HG03159 (cell line): ENCODE data around the gene INO80D.
"Not testable (repeated sequence)": the region's sequence is repeated elsewhere in the genome, so short reads cannot be mapped to it uniquely, and the experiment has no call there.

Source experiments
- ATAC-seq: cut with Tn5 transposase; IDR thresholded peaks from one replicate; pipeline ENCODE4 v1.9.1; 2021; ENCODE audit warnings: mild to moderate bottlenecking, moderate library complexity; ENCODE audit not compliant: unreplicated experiment

INO80D gene

GRCh38 chr2:206083602-206084438, 2.2 kb downstream of the INO80D start:
- ATAC-seq = no peak

DNA sequence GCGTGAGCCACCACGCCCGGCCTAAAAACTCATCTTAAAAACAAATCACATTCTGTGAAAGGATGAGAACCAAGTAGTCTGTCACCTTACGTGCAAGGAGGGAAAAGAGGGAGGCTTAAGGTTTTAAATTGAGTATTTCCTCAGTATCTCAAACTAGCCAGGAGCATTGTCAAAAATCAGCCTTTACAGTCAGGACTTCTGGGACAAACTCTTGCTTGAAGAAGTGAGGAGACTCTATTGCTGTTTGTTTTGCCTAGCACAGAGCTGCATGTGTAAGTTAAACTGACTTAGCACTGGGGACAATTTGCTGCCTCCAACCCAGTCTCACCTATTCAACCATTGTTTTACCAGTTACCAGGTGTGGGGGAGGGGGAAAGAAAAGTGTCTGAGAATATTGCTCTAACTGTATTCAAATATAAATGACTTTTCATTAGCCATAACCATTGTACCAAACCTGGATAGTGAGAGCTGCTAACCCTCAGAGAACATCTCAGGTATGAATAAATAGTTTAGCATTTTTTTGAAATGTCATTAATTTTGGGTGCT, 3.6 kb downstream of the INO80D start:
- no peak for ATAC-seq

- ATAC-seq = no peak
Measured at GRCh38 chr2:206080927-206081326, 5.0 kb downstream of the INO80D start.

DNA sequence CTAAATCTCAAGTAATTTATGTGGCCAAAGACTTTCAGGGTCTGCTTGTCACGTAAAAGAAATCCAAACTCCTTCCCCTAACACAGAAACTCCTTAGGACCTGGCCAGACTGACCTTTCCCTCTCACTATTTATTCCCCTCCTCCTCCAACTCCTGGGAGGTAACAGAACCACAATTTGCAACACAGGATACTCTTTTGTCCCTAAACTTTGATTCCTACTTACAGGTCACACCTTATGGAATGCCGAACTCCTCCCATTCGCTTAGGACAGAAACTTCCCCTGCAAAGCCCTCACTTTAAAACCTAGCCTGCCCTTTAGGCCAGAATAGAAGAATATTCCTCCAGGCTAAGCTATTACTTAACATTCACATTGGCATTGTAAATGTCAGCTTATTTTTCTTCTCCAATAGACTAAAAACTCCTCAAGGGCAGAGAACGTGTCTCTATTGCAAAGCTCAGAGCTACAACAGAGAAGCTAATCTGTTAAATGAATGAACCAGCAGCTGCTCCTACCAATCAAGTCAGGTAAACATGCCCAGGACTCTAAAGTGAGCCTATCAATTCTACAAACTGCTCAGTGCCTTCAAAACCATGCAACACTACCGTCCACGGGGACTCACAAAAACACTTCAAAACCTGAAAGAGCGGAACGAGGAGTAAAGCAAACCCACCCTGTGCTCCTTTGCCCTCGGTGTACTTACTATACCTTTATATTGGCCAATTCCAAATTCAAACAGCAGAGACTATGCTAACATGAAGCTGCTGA, 6.1 kb downstream of the INO80D start:
- ATAC-seq = no peak

GRCh38 chr2:206077879-206078278, 8.1 kb downstream of the INO80D start:
- ATAC-seq = not testable (repeated sequence)

- ATAC-seq = no peak
Measured at GRCh38 chr2:206075113-206075512, 10.9 kb downstream of the INO80D start.

GRCh38 chr2:206071807-206072206, 14.2 kb downstream of the INO80D start:
- ATAC-seq = no peak

- ATAC-seq = no peak
Measured at GRCh38 chr2:206069417-206069816, 16.6 kb downstream of the INO80D start.

DNA sequence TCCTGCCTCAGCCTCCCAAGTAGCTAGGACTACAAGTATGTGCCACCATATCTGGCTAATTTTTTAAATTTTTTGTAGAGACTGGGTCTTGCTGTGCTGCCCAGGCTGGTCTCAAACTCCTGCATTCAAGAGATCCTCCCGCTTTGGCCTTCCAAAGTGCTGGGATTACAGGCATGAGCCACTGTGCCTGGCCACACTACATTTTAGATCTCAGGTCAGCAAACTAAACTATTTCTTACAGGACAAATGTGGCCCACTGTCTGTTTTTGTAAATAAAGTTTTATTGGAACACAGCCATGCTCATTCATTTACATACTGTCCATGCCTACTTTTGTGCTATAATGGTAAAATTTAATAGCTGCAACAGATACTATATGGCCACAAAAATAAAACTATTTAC, 17.8 kb downstream of the INO80D start:
- no peak for ATAC-seq

DNA sequence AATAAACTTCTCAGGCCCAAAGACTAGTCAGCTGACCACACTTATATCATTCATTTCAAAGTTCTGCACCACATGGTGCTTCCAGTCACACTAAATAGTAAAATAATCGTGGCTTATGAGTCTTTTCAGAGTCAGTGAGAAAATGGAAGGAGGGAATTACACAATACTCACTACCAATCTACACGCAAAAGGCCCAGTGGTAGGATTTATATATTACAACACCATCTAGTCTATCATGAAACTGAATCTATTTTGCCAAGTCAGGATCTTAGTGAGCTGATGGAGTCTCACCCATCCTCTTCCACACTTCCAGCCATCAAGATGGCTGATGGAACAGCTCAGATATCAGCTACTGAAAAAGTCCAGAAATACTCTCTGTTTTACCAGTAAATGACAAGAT, 21.9 kb downstream of the INO80D start:
- ATAC-seq = no peak

DNA sequence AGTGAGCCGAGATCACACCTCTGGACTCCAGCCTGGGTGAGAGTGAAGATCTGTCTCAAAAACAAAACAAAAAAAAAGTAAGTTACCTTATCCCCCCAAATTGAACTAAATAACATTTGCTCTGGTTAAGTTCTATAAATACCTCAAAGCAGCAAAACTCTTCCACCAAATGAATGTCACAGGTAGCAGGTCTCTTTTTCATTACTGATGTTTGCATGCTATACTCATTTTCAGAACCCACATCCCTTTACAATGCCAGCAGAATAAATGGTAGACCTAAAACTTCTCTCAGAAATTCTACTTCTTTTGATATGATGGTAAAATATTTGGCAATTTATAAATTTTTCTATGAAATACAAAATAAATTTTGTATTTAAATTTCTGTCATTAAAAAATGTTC, 22.3 kb downstream of the INO80D start:
- no peak for ATAC-seq

DNA sequence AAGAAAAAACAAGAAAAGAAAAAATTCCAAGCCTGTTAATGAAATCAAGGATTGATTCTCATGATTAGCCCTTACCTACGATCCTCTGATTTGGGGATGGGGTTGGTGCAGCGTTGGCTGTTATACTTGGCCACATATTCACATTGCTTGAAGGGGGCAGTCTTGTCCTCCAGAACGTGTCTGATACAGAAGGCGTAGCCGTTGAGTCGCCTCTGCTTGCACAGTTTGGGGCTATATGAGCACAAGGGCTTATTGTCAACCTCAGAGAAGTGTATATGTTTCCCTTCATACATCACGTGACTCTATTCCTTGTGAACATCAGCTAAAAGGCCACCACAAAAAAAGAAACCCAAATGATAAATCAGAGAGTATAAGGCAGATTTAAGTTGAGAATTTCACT, 23.2 kb downstream of the INO80D start:
- ATAC-seq = no peak

DNA sequence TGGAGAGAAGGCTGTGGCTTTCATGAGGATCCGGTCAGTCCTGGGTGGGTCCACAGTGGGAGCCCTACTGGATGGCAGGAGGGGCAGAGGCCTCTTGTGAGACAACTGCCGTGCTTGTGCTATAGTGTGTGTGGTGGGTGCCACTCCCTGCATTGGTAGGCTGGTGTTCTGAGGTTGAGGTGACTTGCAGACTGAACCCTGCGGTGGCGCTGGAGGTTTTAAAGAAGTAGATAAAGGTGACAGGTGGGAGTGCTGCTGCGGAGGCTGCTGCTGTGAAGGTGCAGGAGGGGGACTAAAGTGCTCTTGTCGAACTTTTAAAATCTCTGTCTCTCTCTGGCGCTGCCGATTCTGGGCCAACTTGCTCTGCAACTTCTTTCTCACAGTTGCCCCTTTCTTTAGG, 29.7 kb downstream of the INO80D start:
- ATAC-seq = no peak

- no peak for ATAC-seq
Measured at GRCh38 chr2:206054952-206055351, 31.0 kb downstream of the INO80D start.

- ATAC-seq = no peak
Measured at GRCh38 chr2:206051912-206052311, 34.1 kb downstream of the INO80D start.

GRCh38 chr2:206049392-206049791, 36.6 kb downstream of the INO80D start:
- no peak for ATAC-seq

DNA sequence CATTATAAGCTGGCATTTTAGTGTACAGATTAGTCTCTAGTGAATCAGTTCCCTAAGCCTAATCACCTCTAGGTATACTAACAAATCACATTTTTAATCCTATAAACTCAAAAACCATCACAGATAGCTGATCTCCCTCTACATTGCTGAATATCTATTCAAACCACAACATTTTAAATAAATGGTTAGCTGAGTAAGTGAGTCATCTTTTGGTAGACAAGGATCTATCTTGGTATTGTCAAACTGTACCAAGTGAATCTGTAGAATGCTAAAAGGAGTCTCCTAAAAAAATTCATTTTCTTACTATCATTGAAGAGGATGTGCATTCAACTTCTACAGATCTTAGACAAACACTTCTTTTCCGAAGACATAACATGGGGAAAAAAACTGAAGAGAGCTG, 40.7 kb downstream of the INO80D start:
- ATAC-seq = no peak

DNA sequence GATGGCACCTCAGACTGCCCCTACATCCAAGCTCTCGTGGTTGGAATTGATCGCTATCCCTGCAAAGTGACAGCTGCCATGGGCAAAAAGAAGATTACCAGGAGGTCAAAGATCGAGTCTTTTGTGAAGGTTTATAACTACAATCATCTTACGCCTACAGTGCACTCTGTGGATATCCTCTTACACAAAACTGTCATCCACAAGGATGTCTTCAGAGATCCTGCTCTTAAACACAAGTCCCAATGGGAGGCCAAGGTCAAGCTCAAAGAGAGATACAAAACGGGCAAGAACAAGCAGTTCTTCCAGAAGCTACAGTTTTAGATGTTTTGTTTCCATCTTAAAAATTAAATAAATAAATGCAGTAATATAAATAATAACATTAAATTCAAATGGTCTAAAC, 45.4 kb downstream of the INO80D start:
- no peak for ATAC-seq

DNA sequence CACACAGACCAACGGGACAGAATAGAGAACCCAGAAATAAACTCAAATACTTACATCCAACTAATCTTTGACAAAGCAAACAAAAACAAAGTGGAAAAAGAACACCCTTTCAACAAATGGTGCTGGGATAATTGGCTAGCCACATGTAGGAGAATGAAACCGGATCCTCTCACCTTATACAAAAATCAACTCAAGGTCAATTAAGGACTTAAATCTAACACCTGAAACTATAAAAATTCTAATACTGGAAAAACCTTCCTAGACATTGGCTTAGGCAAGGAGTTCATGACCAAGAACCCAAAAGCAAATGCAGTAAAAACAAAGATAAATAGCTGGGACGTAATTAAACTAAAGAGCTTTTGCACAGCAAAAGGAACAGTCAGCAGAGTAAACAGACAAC, 50.6 kb downstream of the INO80D start:
- not testable (repeated sequence) for ATAC-seq

- ATAC-seq = not testable (repeated sequence)
Measured at GRCh38 chr2:206033452-206033851, 52.5 kb downstream of the INO80D start.

DNA sequence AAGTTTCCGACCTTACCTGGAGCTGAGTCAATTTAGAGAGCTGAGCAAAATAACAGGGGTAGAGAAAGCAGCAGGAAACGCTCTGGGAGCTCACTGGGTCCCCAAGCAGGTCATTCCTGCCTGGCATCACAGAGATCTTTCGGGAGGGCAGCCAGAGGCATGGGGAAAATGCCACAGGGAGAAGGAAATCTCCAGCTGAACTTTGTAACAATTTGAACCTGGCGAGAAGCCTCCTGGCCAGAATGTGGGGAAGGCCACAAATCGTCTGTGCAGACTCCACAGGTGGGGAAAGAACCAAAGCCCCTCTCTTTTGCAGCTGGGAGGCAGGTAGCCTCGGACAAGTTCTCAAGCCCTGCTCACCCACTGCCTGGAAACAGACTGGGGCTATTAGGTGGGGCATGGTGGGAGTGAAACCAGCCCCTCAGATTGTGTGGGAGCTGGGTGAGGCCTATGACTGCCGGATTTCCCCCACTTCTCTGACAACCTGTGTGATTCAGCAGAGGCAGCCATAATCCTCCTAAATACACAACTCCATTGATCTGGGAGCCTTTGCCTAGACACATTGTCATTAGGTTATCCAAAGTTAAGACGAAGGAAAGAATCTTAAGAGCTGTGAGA, 53.9 kb downstream of the INO80D start:
- no peak for ATAC-seq
